Measurements from ENCODE around the gene GBF1. TPM values are rescaled to one million over a fixed set of nuclear protein-coding genes. Genes with fewer than 3 reads are reported as not detected.

GBF1 gene
- total and polyA plus RNA-seq, 11 donors = 15.5 to 70.0 (median 48.2) TPM

GRCh38 chr10:102285133-102285532 is 39.8 kb downstream of the GBF1 start:
- 65 to 96% (median 92%) methylated on average over 2 of the region's 2 CpGs for WGBS, 4 donors
- Histone ChIP-seq H3K36me3 (peaks cover 0 to 27% (median 0%) of the 10 kb centered on the region in 9 donors), H3K4me1 (peaks cover 0 to 75% (median 51%) of the 10 kb centered on the region in 12 donors)

GRCh38 chr10:102286216-102286615 is 40.9 kb downstream of the GBF1 start:
- no peak for DNase-seq
- Histone ChIP-seq H3K9me3 (no peaks in the 10 kb centered on the region), H3K36me3 (peaks cover 0 to 27% (median 0%) of the 10 kb centered on the region in 9 donors), H3K27me3 (no peaks in the 10 kb centered on the region), H3K27ac (peak overlapping the region in 2 of 12 donors; percentile 10 to 33), H3K4me1 (peaks cover 0 to 73% (median 47%) of the 10 kb centered on the region in 12 donors), H3K4me3 (no peak overlapping the region)
- intact Hi-C loops (cut with DNase I) = loop anchor here in 3 of 10 donors (10.0 kb wide), 1 partner anchor 49 kb away; no protein-coding TSS in a partner anchor
- TF ChIP-seq CTCF (IDR thresholded peaks at IDR 0.05) (no peak), POLR2A (IDR thresholded peaks at IDR 0.05) (no peak)
- ATAC-seq = no peak
- WGBS, 4 donors = 33 to 49% (median 41%) methylated on average over 2 of the region's 2 CpGs

More at GRCh38 chr10:102285133-102285532, 39.8 kb downstream of the GBF1 start:
- no peak for TF ChIP-seq POLR2A (IDR thresholded peaks at IDR 0.05)
- TF ChIP-seq CTCF (IDR thresholded peaks at IDR 0.05) = no peak
- Histone ChIP-seq H3K4me3 (no peak overlapping the region), H3K27me3 (no peaks in the 10 kb centered on the region), H3K27ac (peak overlapping the region in 2 of 12 donors; percentile 16 to 17), H3K9me3 (no peaks in the 10 kb centered on the region)
- intact Hi-C loops (cut with DNase I) = loop anchor here in 3 of 10 donors (10.0 kb wide), 1 partner anchor 50 kb away; no protein-coding TSS in a partner anchor
- ATAC-seq = no peak
- DNase-seq = no peak

- TF ChIP-seq POLR2A (IDR thresholded peaks at IDR 0.05) (no peak), CTCF (IDR thresholded peaks at IDR 0.05) (no peak)
- Histone ChIP-seq H3K9me3 (no peaks in the 10 kb centered on the region), H3K4me3 (no peak overlapping the region), H3K27me3 (no peaks in the 10 kb centered on the region), H3K36me3 (peaks cover 0 to 27% (median 0%) of the 10 kb centered on the region in 9 donors), H3K4me1 (peaks cover 0 to 74% (median 52%) of the 10 kb centered on the region in 12 donors), H3K27ac (no peak overlapping the region)
- ATAC-seq (no peak), DNase-seq (no peak)
- intact Hi-C loops (cut with DNase I) = loop anchor here in 3 of 10 donors (10.0 kb wide), 1 partner anchor 47 kb away; no protein-coding TSS in a partner anchor
Observed at GRCh38 chr10:102287538-102287937, 42.2 kb downstream of the GBF1 start.

GRCh38 chr10:102287991-102288390 is 42.7 kb downstream of the GBF1 start:
- H3K27me3 ChIP-seq = no peaks in the 10 kb centered on the region
- DNase-seq (no peak), ATAC-seq (no peak)
- peaks cover 0 to 73% (median 48%) of the 10 kb centered on the region in 12 donors for H3K4me1 ChIP-seq
- no peak for TF ChIP-seq CTCF (IDR thresholded peaks at IDR 0.05)
- no peak for TF ChIP-seq POLR2A (IDR thresholded peaks at IDR 0.05)
- H3K9me3 ChIP-seq = no peaks in the 10 kb centered on the region
- intact Hi-C loops (cut with DNase I) = loop anchor here in 3 of 10 donors (10.0 kb wide), 1 partner anchor 47 kb away; no protein-coding TSS in a partner anchor
- H3K36me3 ChIP-seq = peaks cover 0 to 27% (median 0%) of the 10 kb centered on the region in 9 donors
- WGBS, 4 donors = 86 to 97% (median 95%) methylated on average over 4 of the region's 4 CpGs
- no peak overlapping the region for H3K27ac ChIP-seq
- H3K4me3 ChIP-seq = no peak overlapping the region
